ENCODE measurements around the gene ZSWIM6.
"Not testable (repeated sequence)": the region's sequence is repeated elsewhere in the genome, so short reads cannot be mapped to it uniquely, and the experiment has no call there.

Gene ZSWIM6

DNA sequence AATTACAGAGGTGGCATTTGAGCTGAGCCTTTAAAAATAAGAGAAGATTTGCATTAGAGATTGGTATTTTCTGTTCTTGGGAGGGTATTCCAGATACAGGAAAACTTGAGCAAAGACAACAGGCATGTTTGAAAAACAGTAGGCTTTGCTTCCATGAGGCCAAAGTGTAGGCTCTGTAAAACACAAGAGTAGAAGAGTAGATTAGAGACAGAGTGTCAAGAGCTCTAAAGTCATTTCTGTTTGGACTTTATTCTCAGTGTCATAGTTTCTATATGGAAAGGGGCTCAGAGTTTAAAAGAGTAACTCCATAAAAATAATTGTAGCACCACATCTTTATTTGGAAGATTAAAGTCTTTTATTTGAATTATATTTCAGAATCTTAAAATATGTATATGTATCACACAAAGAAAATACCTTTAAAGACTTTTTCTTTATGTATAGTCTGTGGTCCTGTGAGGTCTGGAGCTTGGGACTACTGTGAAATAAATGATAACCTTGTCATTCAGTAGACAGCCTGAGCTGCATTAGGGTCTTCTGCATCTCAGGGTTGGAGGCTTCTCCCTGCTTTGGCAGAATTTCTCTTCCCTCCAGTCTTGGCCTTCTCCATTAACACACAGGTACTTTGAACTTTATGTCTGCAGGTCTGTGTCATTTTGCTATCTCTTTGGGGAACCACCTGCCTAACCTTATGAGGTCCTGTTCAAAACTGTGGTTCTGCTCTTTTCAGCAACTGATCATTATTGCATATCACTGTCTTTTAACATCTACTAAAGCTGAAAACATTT is 73.6 kb downstream of the ZSWIM6 start:
- no peak for DNase-seq (ENCODE audit: low read depth in 2 of 2, low spot score in 1 of 2)

- DNase-seq (ENCODE audit: low read depth in 2 of 2, low spot score in 1 of 2) = not testable (repeated sequence)
Measured at GRCh38 chr5:61406497-61406896, 74.4 kb downstream of the ZSWIM6 start.

DNA sequence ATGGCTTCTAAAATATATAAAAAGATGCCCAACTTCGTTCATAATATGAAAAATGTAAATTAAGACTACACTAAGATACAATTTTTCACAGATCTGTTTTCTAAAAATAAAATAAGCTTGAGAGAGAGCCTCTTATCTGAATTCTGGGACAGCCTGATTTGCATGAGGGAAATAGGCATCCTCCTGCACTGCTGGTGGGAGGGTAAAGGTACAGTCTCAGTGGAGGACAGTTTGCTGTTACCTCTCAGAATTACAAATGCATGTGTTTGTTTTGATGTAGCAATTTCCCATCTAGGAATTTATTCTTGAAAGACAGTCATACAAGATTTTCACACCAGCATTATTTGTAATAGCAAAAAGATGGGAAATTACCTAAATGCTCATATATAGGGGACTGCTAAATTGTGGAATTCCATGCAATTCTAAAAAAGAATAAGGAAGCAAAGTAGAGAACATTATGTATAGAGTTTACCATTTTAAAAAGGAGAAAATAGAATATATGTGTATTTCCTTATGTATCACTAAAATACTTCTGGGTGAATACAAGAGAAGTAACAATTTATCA is 75.7 kb downstream of the ZSWIM6 start:
- DNase-seq (ENCODE audit: low read depth in 2 of 2, low spot score in 1 of 2) = no peak

GRCh38 chr5:61408476-61409168 is 76.6 kb downstream of the ZSWIM6 start:
- DNase-seq (ENCODE audit: low read depth in 2 of 2, low spot score in 1 of 2) = peak; percentile 95

- DNase-seq (ENCODE audit: low read depth in 2 of 2, low spot score in 1 of 2) = no peak
Measured at GRCh38 chr5:61409568-61409967, 77.5 kb downstream of the ZSWIM6 start.

- DNase-seq (ENCODE audit: low read depth in 2 of 2, low spot score in 1 of 2) = no peak
Measured at GRCh38 chr5:61410811-61411210, 78.8 kb downstream of the ZSWIM6 start.

DNA sequence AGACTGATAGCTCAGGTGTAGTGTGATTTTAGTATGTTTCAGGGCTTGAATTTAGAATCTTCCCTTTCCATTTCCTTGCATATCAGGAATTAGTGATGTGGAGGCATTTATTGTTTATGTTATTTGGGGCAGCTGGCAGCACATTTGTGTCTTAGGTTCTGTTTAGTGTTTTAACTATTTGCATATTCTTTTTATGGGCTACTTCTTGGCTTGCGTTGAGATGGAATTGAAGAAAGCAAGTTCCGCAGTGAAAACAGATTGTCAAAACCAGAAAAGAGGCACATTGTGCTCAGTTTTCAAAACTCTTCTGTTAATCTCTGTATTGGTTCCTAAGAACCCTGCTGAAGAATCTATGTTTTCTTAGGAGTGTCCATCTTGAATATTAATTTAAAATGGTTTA is 80.3 kb downstream of the ZSWIM6 start:
- DNase-seq (ENCODE audit: low read depth in 2 of 2, low spot score in 1 of 2) = no peak

GRCh38 chr5:61413205-61413604 is 81.1 kb downstream of the ZSWIM6 start:
- DNase-seq (ENCODE audit: low read depth in 2 of 2, low spot score in 1 of 2) = not testable (repeated sequence)

GRCh38 chr5:61414806-61415205 is 82.7 kb downstream of the ZSWIM6 start:
- DNase-seq (ENCODE audit: low read depth in 2 of 2, low spot score in 1 of 2) = no peak

DNA sequence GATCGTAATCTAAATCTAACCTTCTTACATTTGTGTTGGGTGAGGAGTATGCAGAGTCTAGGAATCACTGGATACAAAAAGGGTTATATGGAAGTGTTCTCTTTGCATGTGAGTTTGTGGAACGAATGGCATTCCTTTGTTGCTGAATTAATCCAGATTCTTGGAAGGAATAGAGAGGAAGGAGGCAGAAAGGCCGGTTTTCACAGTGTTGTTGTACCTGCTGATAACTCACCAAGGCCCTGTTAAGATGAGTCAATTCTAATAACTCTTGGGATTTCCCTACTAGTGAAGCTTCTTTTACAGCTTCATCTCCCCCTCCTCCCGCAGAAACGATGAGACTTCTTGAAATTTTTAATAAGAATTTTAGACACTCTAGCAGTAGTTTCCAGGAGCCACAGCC is 84.0 kb downstream of the ZSWIM6 start:
- DNase-seq (ENCODE audit: low read depth in 2 of 2, low spot score in 1 of 2) = no peak

- no peak for DNase-seq (ENCODE audit: low read depth in 2 of 2, low spot score in 1 of 2)
Measured at GRCh38 chr5:61416420-61416819, 84.4 kb downstream of the ZSWIM6 start.

DNA sequence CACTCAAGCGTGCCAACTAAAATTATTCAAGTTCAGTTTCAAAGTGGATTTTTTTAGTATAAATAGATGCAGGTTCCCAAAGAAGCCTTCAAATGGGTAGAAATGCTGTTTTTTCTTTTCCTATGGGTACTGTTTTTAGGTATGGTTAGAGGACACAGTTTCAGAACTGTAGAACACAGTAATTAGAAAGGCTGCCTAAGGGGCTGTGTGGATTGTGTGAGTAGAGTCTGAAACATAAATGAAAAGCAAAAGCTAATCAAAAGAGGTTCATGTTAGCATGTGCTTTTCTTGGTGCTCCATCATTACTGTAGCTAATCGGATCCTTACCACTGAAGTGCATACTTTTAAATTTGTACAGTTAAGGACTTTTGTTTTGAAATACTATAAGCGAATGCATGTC is 85.3 kb downstream of the ZSWIM6 start:
- DNase-seq (ENCODE audit: low read depth in 2 of 2, low spot score in 1 of 2) = no peak

GRCh38 chr5:61417851-61418250 is 85.8 kb downstream of the ZSWIM6 start:
- DNase-seq (ENCODE audit: low read depth in 2 of 2, low spot score in 1 of 2) = no peak

DNA sequence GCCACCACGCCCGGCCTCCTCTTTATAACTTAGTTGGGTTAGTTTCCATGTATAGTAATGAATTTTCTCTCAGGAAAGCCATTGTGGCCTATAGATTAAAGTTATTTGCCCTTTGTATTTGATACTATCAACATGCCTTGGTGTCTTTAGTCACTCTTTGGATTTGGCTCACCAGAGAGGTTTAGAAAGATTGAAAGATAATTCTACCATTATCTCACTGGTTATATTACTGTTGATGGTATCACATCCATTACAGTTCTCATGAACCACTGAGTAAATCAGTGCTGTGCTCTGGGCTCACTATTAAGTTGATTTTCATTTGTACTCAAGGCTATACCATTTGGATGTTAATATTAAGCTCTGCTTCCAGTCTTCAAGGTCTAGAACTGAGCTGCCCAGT is 87.0 kb downstream of the ZSWIM6 start:
- no peak for DNase-seq (ENCODE audit: low read depth in 2 of 2, low spot score in 1 of 2)

DNA sequence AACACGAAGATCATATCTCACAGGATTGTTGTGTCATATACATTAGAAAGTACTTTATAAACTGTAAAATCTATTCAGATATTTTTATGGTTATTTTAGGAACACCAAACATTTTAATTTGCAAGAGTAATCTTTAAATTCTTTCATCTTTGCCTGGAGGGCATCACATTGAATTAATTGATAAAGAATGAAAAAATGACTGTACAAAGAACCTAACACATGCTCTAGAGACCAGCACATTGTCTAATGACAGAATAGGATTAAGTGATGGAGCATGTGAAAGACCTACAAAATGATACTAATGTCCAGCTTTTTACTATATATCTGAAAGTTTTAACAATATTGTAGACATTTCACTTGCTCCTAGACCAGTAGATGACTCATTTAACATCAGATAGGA is 88.0 kb downstream of the ZSWIM6 start:
- DNase-seq (ENCODE audit: low read depth in 2 of 2, low spot score in 1 of 2) = no peak

- DNase-seq (ENCODE audit: low read depth in 2 of 2, low spot score in 1 of 2) = not testable (repeated sequence)
Measured at GRCh38 chr5:61421262-61421661, 89.2 kb downstream of the ZSWIM6 start.

DNA sequence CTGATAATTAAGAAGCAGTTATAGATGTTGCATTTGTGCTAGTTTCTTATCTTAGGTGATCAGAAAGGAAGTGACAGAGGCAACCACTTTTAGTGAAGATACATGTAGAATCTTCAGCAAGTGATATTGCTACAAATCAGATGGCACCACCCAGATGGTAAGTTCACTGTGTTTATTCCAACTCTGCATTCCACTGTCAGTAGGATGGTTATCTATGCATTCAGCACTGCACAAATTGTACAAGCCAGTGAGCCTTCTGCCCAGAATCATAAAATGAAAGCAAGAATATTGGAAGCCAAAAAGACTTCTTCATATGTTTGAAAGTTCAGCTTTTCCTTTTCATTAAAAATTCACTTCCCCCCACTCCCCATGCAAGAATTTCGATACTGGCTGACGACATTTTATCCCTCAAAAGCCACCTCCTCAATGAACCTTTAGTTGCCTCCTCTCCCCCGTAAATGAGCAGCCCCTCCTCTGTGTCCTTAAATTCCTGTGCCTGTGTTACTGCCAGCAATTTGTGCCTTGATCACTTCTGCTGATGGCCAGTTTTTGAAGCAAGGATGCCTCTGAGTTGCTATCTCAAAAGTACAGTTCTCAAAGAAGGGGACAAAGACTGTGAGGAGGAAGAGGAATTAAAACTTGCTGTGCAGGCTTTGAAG is 91.6 kb downstream of the ZSWIM6 start:
- no peak for DNase-seq (ENCODE audit: low read depth in 2 of 2, low spot score in 1 of 2)

- no peak for DNase-seq (ENCODE audit: low read depth in 2 of 2, low spot score in 1 of 2)
Measured at GRCh38 chr5:61425918-61426317, 93.9 kb downstream of the ZSWIM6 start.

- no peak for DNase-seq (ENCODE audit: low read depth in 2 of 2, low spot score in 1 of 2)
Measured at GRCh38 chr5:61429906-61430305, 97.8 kb downstream of the ZSWIM6 start.

DNA sequence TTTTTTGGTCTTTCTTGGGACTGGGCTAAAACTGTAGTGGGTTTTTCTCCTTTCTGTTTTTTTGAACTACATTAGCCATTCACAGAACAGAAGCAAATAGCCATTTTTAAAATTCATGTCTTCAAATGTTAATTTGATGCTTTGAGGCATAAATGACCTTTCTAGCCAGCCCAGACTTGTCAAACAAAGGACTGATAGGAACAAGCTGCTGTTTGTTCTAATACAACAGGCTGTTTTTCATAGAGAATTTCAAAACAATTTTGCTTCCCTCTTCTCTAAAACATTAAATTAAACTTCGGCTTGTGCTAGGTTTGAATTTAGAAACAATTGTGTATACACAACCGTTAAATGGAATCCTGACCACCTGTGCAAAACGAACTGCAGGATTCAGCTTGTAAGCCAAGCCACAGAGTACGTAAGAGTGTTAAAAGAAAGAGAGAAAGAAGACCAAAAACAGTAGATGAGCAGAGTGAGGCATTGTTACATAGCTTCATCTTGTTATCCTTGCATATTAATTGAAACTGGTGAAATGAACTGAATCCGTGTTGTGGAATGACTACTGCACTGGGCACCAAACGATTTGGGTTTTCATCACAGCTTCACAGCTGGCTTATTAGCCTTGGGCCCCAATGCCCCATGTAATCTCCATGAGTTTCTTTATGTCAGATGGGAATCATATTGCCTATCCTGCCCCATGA is 100.0 kb downstream of the ZSWIM6 start:
- DNase-seq (ENCODE audit: low read depth in 2 of 2, low spot score in 1 of 2) = no peak

- no peak for DNase-seq (ENCODE audit: low read depth in 2 of 2, low spot score in 1 of 2)
Measured at GRCh38 chr5:61435368-61435767, 103.3 kb downstream of the ZSWIM6 start.
